H1 (cell line): Measurements from ENCODE around the gene CADM1. TPM values are rescaled to one million over a fixed set of nuclear protein-coding genes. Genes with fewer than 3 reads are reported as not detected.

Experiments used
- CTCF ChIA-PET: fragments of 300-600 bp; sonication (Branson Sonifier 250); formaldehyde crosslinking; loops from one replicate; lab custom pipeline; 2021; ENCODE audit not compliant: partially characterized antibody; lab: Charles Lee
- POLR2A ChIA-PET: fragments of 300-600 bp; sonication (Branson Sonifier 250); formaldehyde crosslinking; loops from one replicate; lab custom pipeline; 2021; ENCODE audit warnings: inconsistent platforms; ENCODE audit not compliant: partially characterized antibody; lab: Charles Lee
- DNase-seq, 2 experiments: peaks; one replicate each; pipeline versions ENCODE4 v3.0.0 to v3.0.0-alpha.2; 2010 to 2022; ENCODE audit warnings: low spot score in 2 of 2, low read depth in 1 of 2, mixed read lengths in 1 of 2
- FAIRE-seq: peaks from 2 replicates; lab custom pipeline; 2011; peaks lifted over from hg19 to GRCh38; lab: Jason Lieb, UNC
- H2AFZ ChIP-seq: 2 replicates; pipeline ENCODE4 v1.8.1; 2012; ENCODE audit warnings: low read length, inconsistent platforms
- H2AK5ac ChIP-seq: 2 replicates; pipeline ENCODE4 v1.6.1; 2013; ENCODE audit warnings: low read depth, low read length
- H2BK120ac ChIP-seq: replicated peaks from 2 replicates; pipeline ENCODE3; 2013; ENCODE audit warnings: low read depth, low read length, inconsistent platforms
- H2BK12ac ChIP-seq: 2 replicates; pipeline ENCODE4 v1.6.1; 2013; ENCODE audit warnings: low read depth, low read length
- H2BK15ac ChIP-seq: 2 replicates; pipeline ENCODE4 v1.6.1; 2013; ENCODE audit warnings: low read length
- H2BK20ac ChIP-seq: 2 replicates; pipeline ENCODE4 v1.6.1; 2013; ENCODE audit warnings: low read length
- H2BK5ac ChIP-seq: 2 replicates; pipeline ENCODE4 v1.6.1; 2013; ENCODE audit warnings: low read depth, low read length
- H3K14ac ChIP-seq: 2 replicates; pipeline ENCODE4 v1.6.1; 2013; ENCODE audit warnings: inconsistent platforms; ENCODE audit not compliant: insufficient read length
- H3K18ac ChIP-seq: 2 replicates; pipeline ENCODE4 v1.6.1; 2013; ENCODE audit warnings: low read length; ENCODE audit errors: extremely low read depth
- H3K23ac ChIP-seq: 2 replicates; pipeline ENCODE4 v1.6.1; 2013; ENCODE audit warnings: inconsistent platforms; ENCODE audit not compliant: insufficient read length
- H3K23me2 ChIP-seq: 2 replicates; pipeline ENCODE4 v1.6.1; 2013; ENCODE audit warnings: low read depth, low read length
- H3K27ac ChIP-seq: 2 replicates; pipeline ENCODE4 v1.6.1; 2011; ENCODE audit warnings: low read depth, low read length, inconsistent platforms
- H3K27me3 ChIP-seq, 4 experiments: replicated peaks in 1 of 4; 1 replicate in 1 of 4; 2 replicates in 3 of 4; pipeline versions ENCODE4 v1.6.1 to v1.8.1; 2011 to 2013; ENCODE audit warnings: low read length in 3 of 4, mild to moderate bottlenecking in 3 of 4, inconsistent platforms in 2 of 4, mixed read lengths in 2 of 4, moderate library complexity in 1 of 4; ENCODE audit not compliant: control insufficient read depth in 3 of 4, insufficient read depth in 3 of 4; ENCODE audit errors: extremely low read depth in 1 of 4
- H3K36me3 ChIP-seq, 4 experiments: 2 replicates each; pipeline versions ENCODE4 v1.6.1 to v1.8.1; 2011 to 2013; ENCODE audit warnings: mild to moderate bottlenecking in 4 of 4, low read length in 3 of 4, moderate library complexity in 2 of 4, control low read depth in 1 of 4, inconsistent platforms in 1 of 4; ENCODE audit not compliant: insufficient read depth in 4 of 4, control insufficient read depth in 2 of 4
- H3K4ac ChIP-seq: replicated peaks from 2 replicates; pipeline ENCODE3; 2013; ENCODE audit warnings: low read length, low read depth, mixed read lengths, inconsistent platforms; ENCODE audit not compliant: insufficient read length
- H3K4me1 ChIP-seq, 4 experiments: replicated peaks in 1 of 4; 1 replicate in 1 of 4; 2 replicates in 3 of 4; pipeline versions ENCODE4 v1.6.1 to v1.8.1; 2011 to 2013; ENCODE audit warnings: low read length in 3 of 4, inconsistent platforms in 2 of 4, mixed read lengths in 1 of 4; ENCODE audit not compliant: insufficient read depth in 4 of 4, control insufficient read depth in 3 of 4
- H3K4me2 ChIP-seq, 2 experiments: 2 replicates each; pipeline versions ENCODE4 v1.6.1 to v1.8.1; 2011 to 2013; ENCODE audit warnings: low read depth in 2 of 2, low read length in 2 of 2, control low read depth in 1 of 2, inconsistent platforms in 1 of 2, mild to moderate bottlenecking in 1 of 2; ENCODE audit not compliant: insufficient read depth in 1 of 2
- H3K4me3 ChIP-seq, 4 experiments: fragments of 200-600, 300-600 bp in 1 of 4; sonication (generic), shearing (Covaris generic), sonication (Bioruptor Twin) in 1 of 4; 2 replicates each; pipeline versions ENCODE4 v1.5.1 to v1.8.1; 2011 to 2016; ENCODE audit warnings: low read length in 4 of 4, low read depth in 3 of 4, control low read depth in 2 of 4, inconsistent platforms in 2 of 4, mild to moderate bottlenecking in 2 of 4, mixed read lengths in 1 of 4, moderate library complexity in 1 of 4; ENCODE audit not compliant: insufficient read depth in 2 of 4; ENCODE audit errors: extremely low read depth in 1 of 4
- H3K56ac ChIP-seq: replicated peaks from 2 replicates; pipeline ENCODE3; 2013; ENCODE audit warnings: low read depth, mild to moderate bottlenecking, mixed read lengths, low read length, inconsistent platforms; ENCODE audit not compliant: insufficient read length
- H3K79me1 ChIP-seq: 2 replicates; pipeline ENCODE4 v1.6.1; 2013; ENCODE audit warnings: low read depth, low read length, control low read depth
- H3K79me2 ChIP-seq, 2 experiments: 2 replicates each; pipeline versions ENCODE4 v1.6.1 to v1.8.1; 2012 to 2013; ENCODE audit warnings: low read length in 2 of 2, mild to moderate bottlenecking in 2 of 2, inconsistent platforms in 1 of 2; ENCODE audit not compliant: insufficient read depth in 2 of 2, control insufficient read depth in 1 of 2
- H3K9ac ChIP-seq, 4 experiments: replicated peaks in 1 of 4; 1 replicate in 1 of 4; 2 replicates in 3 of 4; pipeline versions ENCODE4 v1.6.1 to v1.8.1; 2011 to 2013; ENCODE audit warnings: low read depth in 3 of 4, low read length in 3 of 4, control low read depth in 2 of 4, mild to moderate bottlenecking in 2 of 4, moderate library complexity in 2 of 4, inconsistent platforms in 1 of 4; ENCODE audit errors: extremely low read depth in 1 of 4
- H3K9me3 ChIP-seq, 2 experiments: 2 replicates each; pipeline versions ENCODE4 v1.6.1 to v1.8.1; 2012 to 2013; ENCODE audit warnings: mild to moderate bottlenecking in 2 of 2, moderate library complexity in 2 of 2, control low read depth in 1 of 2, inconsistent platforms in 1 of 2, low read depth in 1 of 2, low read length in 1 of 2, mixed read lengths in 1 of 2; ENCODE audit not compliant: insufficient read depth in 2 of 2
- H4K20me1 ChIP-seq, 2 experiments: replicated peaks in 1 of 2; 2 replicates each; pipeline versions ENCODE3 to v1.8.1; 2011 to 2013; ENCODE audit warnings: inconsistent platforms in 2 of 2, low read length in 2 of 2, mild to moderate bottlenecking in 1 of 2; ENCODE audit not compliant: insufficient read depth in 2 of 2, control insufficient read depth in 1 of 2
- H4K5ac ChIP-seq: 2 replicates; pipeline ENCODE4 v1.6.1; 2013; ENCODE audit warnings: low read length, low read depth, mixed read lengths, inconsistent platforms; ENCODE audit not compliant: insufficient read length
- H4K8ac ChIP-seq: 2 replicates; pipeline ENCODE4 v1.8.0; 2013; ENCODE audit warnings: mild to moderate bottlenecking, moderate library complexity, low read length, inconsistent platforms; ENCODE audit not compliant: insufficient read depth; ENCODE audit errors: extremely low read depth
- H4K91ac ChIP-seq: replicated peaks from 2 replicates; pipeline ENCODE3; 2013; ENCODE audit warnings: low read length, mixed read lengths, inconsistent platforms; ENCODE audit not compliant: insufficient read length
- ATF3 ChIP-seq: IDR thresholded peaks from 2 replicates; pipeline ENCODE4 v1.6.1; 2011; ENCODE audit warnings: low read depth, mild to moderate bottlenecking, low read length; ENCODE audit not compliant: insufficient read depth
- BACH1 ChIP-seq: IDR thresholded peaks from 2 replicates; pipeline ENCODE4 v1.6.1; 2012; ENCODE audit warnings: low read length, improper control_type of control experiment
- BCL11A ChIP-seq, 2 experiments: IDR thresholded peaks; one replicate each; pipeline ENCODE4 v1.6.1; 2011; ENCODE audit warnings: low read depth in 2 of 2, low read length in 2 of 2, mild to moderate bottlenecking in 2 of 2
- CBX8 ChIP-seq: fragments of 300-800, 300-1000 bp; sonication (generic); IDR thresholded peaks from 2 replicates; pipeline ENCODE4 v1.7.1; 2016; ENCODE audit warnings: low read depth, low read length, borderline replicate concordance
- EP300 ChIP-seq, 2 experiments: IDR thresholded peaks; 1 replicate in 1 of 2; 2 replicates in 1 of 2; pipeline ENCODE4 v1.6.1; 2011 to 2012; ENCODE audit warnings: low read depth in 2 of 2, low read length in 2 of 2, mild to moderate bottlenecking in 2 of 2, borderline replicate concordance in 1 of 2, inconsistent platforms in 1 of 2, moderate library complexity in 1 of 2
- JUN ChIP-seq: IDR thresholded peaks from 2 replicates; pipeline ENCODE4 v1.6.1; 2011; ENCODE audit warnings: low read depth, mild to moderate bottlenecking, improper control_type of control experiment, low read length
- KDM4A ChIP-seq: IDR thresholded peaks from one replicate; pipeline ENCODE4 v1.7.1; 2012; ENCODE audit warnings: low read depth, mild to moderate bottlenecking, moderate library complexity, low read length, inconsistent platforms; ENCODE audit not compliant: severe bottlenecking
- KDM5A ChIP-seq: fragments of 200-600 bp; IDR thresholded peaks from 2 replicates; pipeline ENCODE4 v1.7.1; 2012; ENCODE audit warnings: mild to moderate bottlenecking, low read length, inconsistent platforms, mixed read lengths
- MAFK ChIP-seq: IDR thresholded peaks from 2 replicates; pipeline ENCODE4 v1.6.1; 2012; ENCODE audit warnings: low read depth, mild to moderate bottlenecking, improper control_type of control experiment, low read length
- POLR2A ChIP-seq, 2 experiments: IDR thresholded peaks; 1 replicate in 1 of 2; 2 replicates in 1 of 2; pipeline ENCODE4 v1.6.1; 2011; ENCODE audit warnings: low read depth in 2 of 2, low read length in 2 of 2, mild to moderate bottlenecking in 2 of 2; ENCODE audit errors: control extremely low read depth in 1 of 2
- POU5F1 ChIP-seq: IDR thresholded peaks from 2 replicates; pipeline ENCODE4 v1.6.1; 2011; ENCODE audit warnings: low read depth, mild to moderate bottlenecking, low read length, moderate library complexity
- RFX5 ChIP-seq: IDR thresholded peaks from 2 replicates; pipeline ENCODE4 v1.6.1; 2011; ENCODE audit warnings: low read depth, low read length, improper control_type of control experiment, borderline replicate concordance
- SIRT6 ChIP-seq: IDR thresholded peaks from one replicate; pipeline ENCODE4 v1.7.1; 2012; ENCODE audit warnings: low read length, inconsistent platforms
- TAF7 ChIP-seq: optimal IDR thresholded peaks from 2 replicates; pipeline ENCODE3; 2011; ENCODE audit warnings: low read depth, mild to moderate bottlenecking, inconsistent platforms, low read length, moderate library complexity, borderline replicate concordance
- WGBS, 2 experiments: shearing (Covaris generic) in 1 of 2; methylation state at CpG; one replicate each; pipeline versions ENCODE4 v1.1.6 to v1.1.7; 2013 to 2015; ENCODE audit warnings: low lambda C conversion rate in 2 of 2, mixed read lengths in 2 of 2, inconsistent platforms in 1 of 2, low coverage in 1 of 2, missing lambda C conversion rate in 1 of 2; ENCODE audit not compliant: insufficient replicate concordance in 2 of 2, insufficient coverage in 1 of 2, insufficient read length in 1 of 2; ENCODE audit errors: extremely low coverage in 1 of 2, missing lambda C conversion rate in 1 of 2; 5-methylcytosine and 5-hydroxymethylcytosine counted together
- polyA plus RNA-seq, 7 experiments: library from polyadenylated mRNA; depleted of rRNA in 3 of 7; stranded (reverse) in 5 of 7; unstranded in 2 of 7; fragments of >200 nt in 5 of 7; fragments of 200-250 nt in 2 of 7; gene quantifications; 1 replicate in 5 of 7; 2 replicates in 1 of 7; 4 replicates in 1 of 7; pipeline versions ENCODE4 v1.2.1 to v1.2.3, GENCODE V29; 2011 to 2013; ENCODE audit warnings: missing spikeins in 2 of 7, mixed read lengths in 2 of 7
- total RNA-seq: library from RNA; stranded (reverse); fragmentation: NEBNext Ultra II Directional; extraction: Animal tissue kit (Norgen Biotek cat#: 25700); gene quantifications from 2 replicates; pipeline ENCODE4 v1.2.1, GENCODE V29; 2021

Gene CADM1
- total and polyA plus RNA-seq, 2 of the 8 experiments (the other 6 are each of a cell fraction or from before 2014, with no cell fraction given) = 8.3 to 25.3 TPM

DNA sequence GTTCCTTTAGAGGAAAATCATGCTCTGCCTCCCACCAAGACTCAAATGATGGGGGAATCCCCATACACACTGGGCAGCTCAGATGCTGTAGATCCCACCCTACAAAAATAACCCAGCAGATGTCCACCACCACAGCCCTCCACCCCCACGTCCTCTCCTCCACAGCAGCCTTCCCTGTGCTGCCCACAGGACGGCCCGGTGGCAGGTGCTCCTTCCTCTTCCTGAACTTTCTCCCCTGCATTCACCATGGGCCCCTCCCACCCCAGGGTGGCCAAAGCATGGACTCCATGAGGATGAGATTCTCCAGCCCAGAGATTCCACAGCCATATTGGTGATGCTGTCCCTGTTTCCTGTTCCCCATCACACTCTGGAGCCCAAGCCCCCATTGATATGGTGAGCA lies 368.3 kb downstream of the CADM1 start:
- Histone ChIP-seq H4K91ac (no peak overlapping the region), H2AFZ (no peak overlapping the region), H3K79me2 (no peaks in the 10 kb centered on the region), H2BK15ac (no peak overlapping the region), H4K5ac (no peak overlapping the region), H2AK5ac (no peak overlapping the region), H2BK5ac (no peak overlapping the region), H3K27me3 (no peaks in the 10 kb centered on the region), H3K79me1 (no peaks in the 10 kb centered on the region), H3K4me3 (no peak overlapping the region), H2BK20ac (no peak overlapping the region), H3K14ac (no peak overlapping the region), H3K4me1 (peaks cover 0 to 4% (median 2%) of the 10 kb centered on the region in 4 experiments; a peak in 2 of 7 replicates), H3K9me3 (no peaks in the 10 kb centered on the region), H3K36me3 (no peaks in the 10 kb centered on the region), H3K4ac (no peak overlapping the region), H3K9ac (no peak overlapping the region), H3K23ac (no peak overlapping the region), H2BK120ac (no peak overlapping the region), H3K4me2 (no peak overlapping the region)
- POLR2A ChIA-PET = no interaction called here
- CTCF ChIA-PET = interaction anchor here (0.6 to 1.3 kb wide), 3 partner anchors 9 to 361 kb away, joined by 3 read pairs; no protein-coding TSS in a partner anchor
- no peak for FAIRE-seq
- no peak for DNase-seq
- 100% methylated on average over 3 of the region's 3 CpGs; no CpG with 5 or more reads in 1 of the 2 experiments for WGBS, 2 experiments
- TF ChIP-seq MAFK (no peak), BCL11A (IDR thresholded peaks at IDR 0.05; ENCODE audit: low read depth in 2 of 2, low read length in 2 of 2) (no peak), ATF3 (no peak), JUN (no peak), RFX5 (no peak), SIRT6 (no peak), KDM5A (no peak), KDM4A (no peak), POU5F1 (no peak), EP300 (IDR thresholded peaks at IDR 0.05; ENCODE audit: borderline replicate concordance in 1 of 2, low read depth in 2 of 2, low read length in 2 of 2) (no peak), TAF7 (no peak), CBX8 (no peak), BACH1 (no peak), POLR2A (IDR thresholded peaks at IDR 0.05; ENCODE audit: control extremely low read depth in 1 of 2, low read depth in 2 of 2, low read length in 2 of 2) (no peak)
- TF ChIP-seq, all 59 proteins: peak for 0
- no peak overlapping the region for H2BK12ac ChIP-seq
- no peak overlapping the region for H3K56ac ChIP-seq
- H3K18ac ChIP-seq = no peak overlapping the region
- no peak overlapping the region for H3K27ac ChIP-seq
- no peaks in the 10 kb centered on the region; the same call in 1 of the 2 replicates for H3K23me2 ChIP-seq
- H4K20me1 ChIP-seq = no peaks in the 10 kb centered on the region
- no peak overlapping the region for H4K8ac ChIP-seq
